ENCODE results near the gene HCFC2.

HCFC2 gene

DNA sequence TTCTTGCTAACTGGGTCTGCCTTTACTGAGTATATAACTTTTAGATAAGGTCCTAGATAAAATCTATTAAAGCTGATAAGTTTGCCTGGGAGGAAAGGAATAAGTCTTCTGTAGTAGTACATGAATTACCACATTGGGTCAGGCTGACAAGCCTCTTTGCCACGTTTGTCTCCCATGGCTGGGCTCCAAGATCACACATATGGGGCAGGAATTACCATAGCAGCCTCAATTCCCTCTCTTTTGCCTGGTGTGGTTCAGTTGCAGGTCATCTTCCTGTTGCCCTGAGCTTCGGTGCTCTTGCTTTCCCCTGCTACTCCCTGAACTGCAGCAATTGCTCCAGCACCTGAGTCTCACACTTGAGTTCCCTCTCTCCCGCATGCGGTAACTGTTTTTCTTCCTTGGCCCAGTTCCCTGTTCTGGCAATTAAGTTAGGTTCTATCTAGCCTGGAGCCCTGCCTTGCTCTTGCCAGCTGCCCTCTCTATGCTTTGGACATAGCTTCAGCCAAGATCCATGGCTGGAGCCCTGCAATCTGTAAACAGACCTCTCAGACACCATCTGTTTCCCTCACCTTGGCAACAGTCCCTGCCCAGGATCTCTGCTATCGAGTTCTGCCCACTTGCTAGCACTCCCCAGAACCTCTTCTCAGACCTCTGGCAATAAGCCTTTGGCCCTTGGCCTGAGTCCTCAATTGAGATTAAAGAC lies 8.5 kb upstream of the HCFC2 start:
- Histone ChIP-seq H3K27me3 (ENCODE audit: insufficient read depth, poor library complexity, severe bottlenecking) (peaks cover 6% of the 10 kb centered on the region), H3K27ac (replicated peaks) (no peak overlapping the region), H3K4me3 (replicated peaks; ENCODE audit: insufficient read depth, low read length) (no peak overlapping the region)
- no peak for DNase-seq (ENCODE audit: low read depth in 1 of 2, low spot score in 1 of 2)
- TF ChIP-seq, protein P1, sequence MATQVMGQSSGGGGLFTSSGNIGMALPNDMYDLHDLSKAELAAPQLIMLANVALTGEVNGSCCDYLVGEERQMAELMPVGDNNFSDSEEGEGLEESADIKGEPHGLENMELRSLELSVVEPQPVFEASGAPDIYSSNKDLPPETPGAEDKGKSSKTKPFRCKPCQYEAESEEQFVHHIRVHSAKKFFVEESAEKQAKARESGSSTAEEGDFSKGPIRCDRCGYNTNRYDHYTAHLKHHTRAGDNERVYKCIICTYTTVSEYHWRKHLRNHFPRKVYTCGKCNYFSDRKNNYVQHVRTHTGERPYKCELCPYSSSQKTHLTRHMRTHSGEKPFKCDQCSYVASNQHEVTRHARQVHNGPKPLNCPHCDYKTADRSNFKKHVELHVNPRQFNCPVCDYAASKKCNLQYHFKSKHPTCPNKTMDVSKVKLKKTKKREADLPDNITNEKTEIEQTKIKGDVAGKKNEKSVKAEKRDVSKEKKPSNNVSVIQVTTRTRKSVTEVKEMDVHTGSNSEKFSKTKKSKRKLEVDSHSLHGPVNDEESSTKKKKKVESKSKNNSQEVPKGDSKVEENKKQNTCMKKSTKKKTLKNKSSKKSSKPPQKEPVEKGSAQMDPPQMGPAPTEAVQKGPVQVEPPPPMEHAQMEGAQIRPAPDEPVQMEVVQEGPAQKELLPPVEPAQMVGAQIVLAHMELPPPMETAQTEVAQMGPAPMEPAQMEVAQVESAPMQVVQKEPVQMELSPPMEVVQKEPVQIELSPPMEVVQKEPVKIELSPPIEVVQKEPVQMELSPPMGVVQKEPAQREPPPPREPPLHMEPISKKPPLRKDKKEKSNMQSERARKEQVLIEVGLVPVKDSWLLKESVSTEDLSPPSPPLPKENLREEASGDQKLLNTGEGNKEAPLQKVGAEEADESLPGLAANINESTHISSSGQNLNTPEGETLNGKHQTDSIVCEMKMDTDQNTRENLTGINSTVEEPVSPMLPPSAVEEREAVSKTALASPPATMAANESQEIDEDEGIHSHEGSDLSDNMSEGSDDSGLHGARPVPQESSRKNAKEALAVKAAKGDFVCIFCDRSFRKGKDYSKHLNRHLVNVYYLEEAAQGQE (IDR thresholded peaks at IDR 0.05; ENCODE audit: insufficient replicate concordance, low read depth): no peak
- TF ChIP-seq SPI1 (IDR thresholded peaks at IDR 0.05; ENCODE audit: borderline replicate concordance, low read depth): no peak
- no peak for TF ChIP-seq POLR2AphosphoS5 (IDR thresholded peaks at IDR 0.05; ENCODE audit: low read depth)
- no peak for TF ChIP-seq GABPA (IDR thresholded peaks at IDR 0.05; ENCODE audit: low read depth)
- TF ChIP-seq, protein P2, sequence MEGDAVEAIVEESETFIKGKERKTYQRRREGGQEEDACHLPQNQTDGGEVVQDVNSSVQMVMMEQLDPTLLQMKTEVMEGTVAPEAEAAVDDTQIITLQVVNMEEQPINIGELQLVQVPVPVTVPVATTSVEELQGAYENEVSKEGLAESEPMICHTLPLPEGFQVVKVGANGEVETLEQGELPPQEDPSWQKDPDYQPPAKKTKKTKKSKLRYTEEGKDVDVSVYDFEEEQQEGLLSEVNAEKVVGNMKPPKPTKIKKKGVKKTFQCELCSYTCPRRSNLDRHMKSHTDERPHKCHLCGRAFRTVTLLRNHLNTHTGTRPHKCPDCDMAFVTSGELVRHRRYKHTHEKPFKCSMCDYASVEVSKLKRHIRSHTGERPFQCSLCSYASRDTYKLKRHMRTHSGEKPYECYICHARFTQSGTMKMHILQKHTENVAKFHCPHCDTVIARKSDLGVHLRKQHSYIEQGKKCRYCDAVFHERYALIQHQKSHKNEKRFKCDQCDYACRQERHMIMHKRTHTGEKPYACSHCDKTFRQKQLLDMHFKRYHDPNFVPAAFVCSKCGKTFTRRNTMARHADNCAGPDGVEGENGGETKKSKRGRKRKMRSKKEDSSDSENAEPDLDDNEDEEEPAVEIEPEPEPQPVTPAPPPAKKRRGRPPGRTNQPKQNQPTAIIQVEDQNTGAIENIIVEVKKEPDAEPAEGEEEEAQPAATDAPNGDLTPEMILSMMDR (IDR thresholded peaks at IDR 0.05; ENCODE audit: insufficient read depth, low read length): no peak

DNA sequence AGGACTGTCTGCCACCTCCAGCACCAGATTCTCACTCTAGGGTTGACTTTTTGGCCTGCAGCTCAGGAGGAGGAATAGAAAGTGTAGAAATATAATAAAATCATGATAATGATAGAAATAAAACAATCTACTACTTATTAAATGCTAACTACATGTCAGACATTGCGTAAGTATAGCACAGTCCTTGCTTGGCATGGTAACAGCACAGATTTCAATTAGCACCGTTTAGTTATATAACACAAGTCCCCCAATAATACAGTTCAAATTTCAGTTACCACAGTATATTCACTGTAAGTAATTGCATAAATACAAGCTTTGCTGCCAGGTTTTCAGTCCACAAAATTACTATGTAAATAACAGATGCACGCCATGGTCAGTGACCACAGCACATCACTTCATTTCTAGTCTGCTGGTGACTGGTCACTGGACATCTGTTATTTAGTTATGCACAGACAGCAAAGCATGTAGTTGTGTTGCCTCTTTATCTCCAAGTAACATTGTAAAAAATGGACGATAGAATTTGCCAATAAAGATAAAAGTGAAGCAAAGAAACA lies 7.8 kb upstream of the HCFC2 start:
- no peak for DNase-seq (ENCODE audit: low read depth in 1 of 2, low spot score in 1 of 2)
- Histone ChIP-seq H3K27ac (replicated peaks) (no peak overlapping the region), H3K27me3 (ENCODE audit: insufficient read depth, poor library complexity, severe bottlenecking) (peaks cover 6% of the 10 kb centered on the region), H3K4me3 (replicated peaks; ENCODE audit: insufficient read depth, low read length) (no peak overlapping the region)
- TF ChIP-seq SPI1 (IDR thresholded peaks at IDR 0.05; ENCODE audit: borderline replicate concordance, low read depth): no peak

GRCh38 chr12:104057771-104058197 lies 6.5 kb upstream of the HCFC2 start:
- no peak overlapping the region for H3K27ac ChIP-seq (replicated peaks)

DNA sequence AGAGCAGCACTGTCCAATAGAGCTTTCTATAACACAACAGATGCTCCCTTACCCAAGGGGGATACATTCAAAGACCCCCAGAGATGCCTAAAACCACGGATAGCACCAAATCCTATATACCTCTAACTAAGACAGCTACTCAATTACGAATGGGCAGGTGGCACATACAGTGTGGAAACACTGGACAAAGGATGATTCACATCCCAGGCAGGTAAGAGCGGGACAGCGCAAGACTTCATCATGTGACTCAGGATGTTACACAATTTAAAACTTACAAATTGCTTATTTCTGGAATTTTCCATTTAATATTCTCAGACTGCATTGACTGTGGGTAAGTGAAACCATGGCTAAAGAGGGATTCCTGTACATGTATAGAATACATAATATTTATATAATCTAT lies 5.5 kb upstream of the HCFC2 start:
- no peak for DNase-seq (ENCODE audit: low read depth in 1 of 2, low spot score in 1 of 2)
- Histone ChIP-seq H3K27ac (replicated peaks) (no peak overlapping the region), H3K4me3 (replicated peaks; ENCODE audit: insufficient read depth, low read length) (no peak overlapping the region), H3K27me3 (ENCODE audit: insufficient read depth, poor library complexity, severe bottlenecking) (no peaks in the 10 kb centered on the region)
- TF ChIP-seq SPI1 (IDR thresholded peaks at IDR 0.05; ENCODE audit: borderline replicate concordance, low read depth) (no peak), GABPA (IDR thresholded peaks at IDR 0.05; ENCODE audit: low read depth) (no peak), POLR2AphosphoS5 (IDR thresholded peaks at IDR 0.05; ENCODE audit: low read depth) (no peak)
- TF ChIP-seq, protein P2 (IDR thresholded peaks at IDR 0.05; ENCODE audit: insufficient read depth, low read length): no peak
- TF ChIP-seq, protein P1 (IDR thresholded peaks at IDR 0.05; ENCODE audit: insufficient replicate concordance, low read depth): no peak

More at GRCh38 chr12:104057771-104058197, 6.5 kb upstream of the HCFC2 start:
- H3K4me3 ChIP-seq (replicated peaks; ENCODE audit: insufficient read depth, low read length): no peak overlapping the region
- DNase-seq (ENCODE audit: low read depth in 1 of 2, low spot score in 1 of 2): no peak
- no peaks in the 10 kb centered on the region for H3K27me3 ChIP-seq (ENCODE audit: insufficient read depth, poor library complexity, severe bottlenecking)
- no peak for TF ChIP-seq SPI1 (IDR thresholded peaks at IDR 0.05; ENCODE audit: borderline replicate concordance, low read depth)
- TF ChIP-seq, protein P2 (IDR thresholded peaks at IDR 0.05; ENCODE audit: insufficient read depth, low read length): peak; percentile 32
- no peak for TF ChIP-seq GABPA (IDR thresholded peaks at IDR 0.05; ENCODE audit: low read depth)

All from HL-60 (cell line).